IPS-18c (cell line): ENCODE measurements around the gene SPP2.

ENCODE experiments used
- H3K4me3 ChIP-seq: 2 replicates; pipeline ENCODE4 v1.7.0; 2013; ENCODE audit warnings: low read depth, mild to moderate bottlenecking, low read length, moderate library complexity; ENCODE audit not compliant: insufficient read depth
- H3K9me3 ChIP-seq: one replicate; pipeline ENCODE4 v1.6.1; 2013; ENCODE audit warnings: mild to moderate bottlenecking, low read length, moderate library complexity; ENCODE audit not compliant: control insufficient read depth, insufficient read depth

Gene SPP2

DNA sequence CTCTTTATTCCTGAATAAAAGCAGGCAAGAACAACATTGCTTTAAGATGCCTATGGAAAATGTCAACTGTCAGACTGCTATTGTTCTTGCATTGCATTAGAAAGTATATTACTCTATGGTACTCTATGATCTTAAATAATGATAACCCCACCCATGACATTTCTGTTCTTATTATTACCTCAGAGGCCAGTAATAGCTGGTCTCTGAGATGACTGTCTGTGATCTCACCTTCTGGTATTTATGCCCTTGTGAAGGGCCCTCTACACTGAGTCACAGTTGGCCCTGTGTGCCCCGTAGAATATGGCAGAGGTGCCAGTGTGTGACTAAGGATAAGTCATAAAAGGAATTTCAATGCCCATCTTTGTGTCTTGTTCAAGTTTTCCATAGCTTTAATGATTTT lies 61.0 kb downstream of the SPP2 start:
- H3K9me3 ChIP-seq: no peaks in the 10 kb centered on the region
- H3K4me3 ChIP-seq: no peak overlapping the region

DNA sequence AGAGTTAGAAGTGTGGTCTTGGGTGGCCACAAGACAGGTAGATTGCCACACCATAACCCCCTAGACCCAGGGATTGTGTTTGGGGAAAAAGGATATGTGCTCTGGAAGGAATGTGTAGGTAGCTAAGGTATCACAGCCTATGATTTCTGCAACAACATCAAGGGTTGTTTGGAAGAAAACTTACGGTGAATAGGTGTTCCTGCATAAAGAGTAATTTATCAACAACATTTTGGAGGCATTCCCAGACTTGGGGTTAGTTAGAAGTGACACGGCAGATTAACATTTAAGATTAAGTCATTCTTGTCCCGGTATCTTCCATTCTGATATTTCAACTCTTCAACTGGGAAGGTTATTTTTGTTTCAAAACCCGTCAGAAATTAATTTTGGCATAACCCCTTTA lies 65.5 kb downstream of the SPP2 start:
- Histone ChIP-seq H3K9me3 (peaks cover 2% of the 10 kb centered on the region), H3K4me3 (no peak overlapping the region)

DNA sequence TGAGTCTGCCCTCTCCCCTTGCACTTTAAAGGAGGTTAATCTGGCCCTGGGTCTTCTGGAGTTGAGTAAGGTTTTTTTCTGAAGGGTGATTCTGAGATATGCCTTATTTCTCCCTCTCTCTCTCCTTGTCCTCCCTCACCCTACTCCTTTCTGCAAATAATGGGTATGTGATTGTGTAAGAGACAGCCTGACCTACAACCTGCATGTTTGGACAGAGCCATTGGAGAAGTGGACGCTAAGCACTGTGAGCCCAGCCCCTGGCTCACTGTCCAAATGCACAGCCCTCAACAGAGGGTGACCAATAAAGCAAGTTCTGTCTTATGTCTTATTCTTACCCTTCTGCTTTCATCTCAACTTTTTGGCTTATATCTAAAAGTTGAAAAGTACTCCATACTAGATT lies 71.5 kb downstream of the SPP2 start:
- Histone ChIP-seq H3K9me3 (peaks cover 2% of the 10 kb centered on the region), H3K4me3 (no peak overlapping the region)

DNA sequence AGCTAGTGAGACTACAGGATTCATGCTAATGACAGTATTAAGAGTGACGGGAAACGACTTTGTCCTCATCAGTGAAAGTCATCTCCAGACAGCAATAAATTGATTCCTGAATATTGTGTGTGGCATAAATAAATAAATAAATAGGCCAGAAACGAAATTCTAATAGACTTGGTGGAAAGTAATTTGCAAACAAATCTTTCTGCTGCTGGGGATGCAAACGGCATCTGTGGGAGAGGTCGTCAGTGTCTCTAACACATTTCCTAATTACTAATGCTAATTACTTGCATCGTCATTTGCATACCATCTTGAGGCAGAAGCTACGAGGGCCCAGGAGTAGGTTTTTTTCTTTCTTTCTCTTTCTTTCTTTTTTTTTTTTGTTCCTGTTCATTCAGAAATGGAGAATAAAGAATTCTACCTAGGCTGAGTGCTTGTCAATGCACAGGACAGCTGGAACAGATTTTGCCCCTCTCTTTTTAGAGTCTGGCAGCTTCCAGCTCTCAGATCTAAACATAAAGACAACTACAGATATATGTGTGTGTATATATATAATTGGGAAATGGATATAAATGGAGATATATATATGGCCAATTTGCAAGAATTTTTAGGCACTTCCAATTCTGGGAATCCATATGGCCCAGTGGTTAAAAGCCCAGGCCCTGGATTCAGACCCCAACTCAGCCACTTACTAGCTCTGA lies 75.1 kb downstream of the SPP2 start:
- Histone ChIP-seq H3K9me3 (no peaks in the 10 kb centered on the region), H3K4me3 (no peak overlapping the region)

DNA sequence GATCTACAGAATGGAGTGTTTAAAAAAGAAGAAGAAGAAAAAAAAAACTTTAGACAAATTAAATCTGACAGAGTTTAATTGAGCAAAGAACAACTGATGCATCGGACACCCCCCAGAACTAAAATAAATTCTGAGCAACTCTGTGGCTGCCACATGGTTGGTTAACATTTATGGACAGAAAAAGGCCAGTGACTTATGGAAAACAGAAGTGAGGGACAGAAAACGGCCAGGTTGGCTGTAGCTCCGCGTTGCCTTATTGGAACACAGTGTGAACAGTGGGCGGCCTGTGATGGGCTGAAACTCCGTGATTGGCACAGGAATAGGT lies 75.6 kb downstream of the SPP2 start:
- no peak overlapping the region for H3K4me3 ChIP-seq
- H3K9me3 ChIP-seq: no peaks in the 10 kb centered on the region
